HepG2 (cell line): ENCODE results near the gene S100A8. TPM values are rescaled to one million over a fixed set of nuclear protein-coding genes. Genes with fewer than 3 reads are reported as not detected.

ENCODE experiments used
- ATAC-seq: fragments of 200-7000 bp; cut with Tn5 transposase; 3 replicates; pipeline ENCODE4 v1.9.1; 2020; ENCODE audit warnings: mild to moderate bottlenecking, moderate library complexity
- BruUV-seq: library from RNA; stranded (reverse); fragments of 400-500 nt; replicated peaks from 2 replicates; lab custom pipeline; 2021; lab: Mats Ljungman, UMichigan
- CTCF ChIA-PET: fragments of 300-600 bp; formaldehyde crosslinking; extraction: SDS; loops from one replicate; lab custom pipeline; 2021; ENCODE audit warnings: low total read pairs, inconsistent platforms, low intra/inter-chr PET ratio; lab: Yijun Ruan, JAX
- POLR2A ChIA-PET: fragments of 350-600 bp; sonication (Branson Sonifier 250); formaldehyde crosslinking; loops from one replicate; lab custom pipeline; 2020; ENCODE audit warnings: antibody characterized with exemption, inconsistent platforms; lab: Yijun Ruan, JAX
- DNase-seq: peaks from one replicate; pipeline ENCODE4 v3.0.0-alpha.2; 2015; ENCODE audit warnings: low spot score
- FAIRE-seq: peaks from 3 replicates; lab custom pipeline; 2011; peaks lifted over from hg19 to GRCh38; lab: Jason Lieb, UNC
- H2AFZ ChIP-seq: one replicate; pipeline ENCODE4 v1.6.1; 2011; ENCODE audit warnings: low read length, inconsistent platforms
- H3K27ac ChIP-seq: fragments of 300-600 bp; 3 replicates; pipeline ENCODE4 v1.8.0; 2011; ENCODE audit warnings: mixed run types, mild to moderate bottlenecking, mixed read lengths, low read length, inconsistent platforms; ENCODE audit not compliant: insufficient read depth; ENCODE audit errors: extremely low read length
- H3K27me3 ChIP-seq, 2 experiments: fragments of 200-600 bp in 1 of 2; 2 replicates in 1 of 2; 3 replicates in 1 of 2; pipeline versions ENCODE4 v1.6.0 to v1.8.0; 2011; ENCODE audit warnings: low read length in 2 of 2, mild to moderate bottlenecking in 2 of 2, moderate library complexity in 2 of 2, inconsistent platforms in 1 of 2; ENCODE audit not compliant: insufficient read depth in 2 of 2, control insufficient read depth in 1 of 2
- H3K36me3 ChIP-seq, 2 experiments: fragments of 200-600 bp in 1 of 2; replicated peaks in 1 of 2; 2 replicates in 1 of 2; 3 replicates in 1 of 2; pipeline versions ENCODE4 v1.5.1 to v1.8.0; 2011; ENCODE audit warnings: low read length in 2 of 2, inconsistent platforms in 1 of 2; ENCODE audit not compliant: insufficient read depth in 2 of 2, control insufficient read depth in 1 of 2
- H3K4me1 ChIP-seq: 2 replicates; pipeline ENCODE4 v1.5.1; 2012; ENCODE audit warnings: low read length, inconsistent platforms; ENCODE audit not compliant: insufficient read depth
- H3K4me2 ChIP-seq: 2 replicates; pipeline ENCODE4 v1.6.0; 2011; ENCODE audit warnings: low read depth, low read length, inconsistent platforms
- H3K4me3 ChIP-seq, 3 experiments: fragments of 200-600 bp in 1 of 3; sonication (generic), shearing (Covaris generic) in 1 of 3; replicated peaks in 1 of 3; 2 replicates each; pipeline ENCODE4 v1.5.1; 2011 to 2016; ENCODE audit warnings: low read length in 3 of 3, inconsistent platforms in 2 of 3, low read depth in 2 of 3, mild to moderate bottlenecking in 2 of 3, control low read depth in 1 of 3, mixed read lengths in 1 of 3; ENCODE audit not compliant: insufficient read depth in 1 of 3
- H3K79me2 ChIP-seq: one replicate; pipeline ENCODE4 v1.6.1; 2011; ENCODE audit warnings: low read length, inconsistent platforms; ENCODE audit not compliant: insufficient read depth
- H3K9ac ChIP-seq: 2 replicates; pipeline ENCODE4 v1.6.0; 2011; ENCODE audit warnings: mild to moderate bottlenecking, low read depth, low read length, inconsistent platforms; ENCODE audit not compliant: insufficient read depth
- H3K9me3 ChIP-seq: 2 replicates; pipeline ENCODE4 v1.5.1; 2012; ENCODE audit warnings: mild to moderate bottlenecking, low read length
- H4K20me1 ChIP-seq: 2 replicates; pipeline ENCODE4 v1.6.0; 2011; ENCODE audit warnings: inconsistent platforms, mild to moderate bottlenecking, low read length, moderate library complexity; ENCODE audit not compliant: insufficient read depth
- CTCF ChIP-seq: sonication (generic); formaldehyde crosslinking; IDR thresholded peaks from 2 replicates; pipeline ENCODE4 v1.5.0; 2020; ENCODE audit warnings: mild to moderate bottlenecking, missing genetic modification reagents, moderate library complexity
- FOXP1 ChIP-seq, 2 experiments: fragments of 450-650 bp in 1 of 2; IDR thresholded peaks; 2 replicates each; pipeline ENCODE4 v1.6.1; 2017 to 2018; ENCODE audit warnings: antibody characterized with exemption in 1 of 2
- ISX ChIP-seq: sonication (generic); formaldehyde crosslinking; conservative IDR thresholded peaks from 2 replicates; pipeline ENCODE4 v1.5.0; 2020; ENCODE audit warnings: missing genetic modification reagents
- MIER2 ChIP-seq: IDR thresholded peaks from 2 replicates; pipeline ENCODE4 v1.6.1; 2016; ENCODE audit warnings: missing biosample characterization, missing genetic modification reagents
- STAG1 ChIP-seq: sonication (generic); formaldehyde crosslinking; IDR thresholded peaks from 2 replicates; pipeline ENCODE4 v1.4.0; 2020; ENCODE audit warnings: missing genetic modification reagents
- ZNF484 ChIP-seq: sonication (generic); formaldehyde crosslinking; IDR thresholded peaks from 2 replicates; pipeline ENCODE4 v1.5.1; 2020; ENCODE audit warnings: mild to moderate bottlenecking, low read depth, missing genetic modification reagents, borderline replicate concordance
- ZNF768 ChIP-seq: sonication (generic); formaldehyde crosslinking; IDR thresholded peaks from 2 replicates; pipeline ENCODE4 v1.4.0; 2020; ENCODE audit warnings: missing genetic modification reagents
- WGBS: methylation state at CpG from one replicate; pipeline ENCODE4 v1.1.6; 2017; ENCODE audit warnings: low lambda C conversion rate; 5-methylcytosine and 5-hydroxymethylcytosine counted together
- in situ Hi-C: cut with HindIII; loops from 2 replicates; pipeline ENCODE4 v1.10.0; 2017; ENCODE audit warnings: low pct_unique_long_range_greater_than_20kb; ENCODE audit not compliant: extremely low pct_ligation_motif_present
- intact Hi-C: fragments of 100-400 bp; cut with micrococcal nuclease; formaldehyde crosslinking; loops from one replicate; pipeline ENCODE4 v1.10.0; 2022; ENCODE audit not compliant: unreplicated experiment
- polyA plus RNA-seq, 8 experiments: library from polyadenylated mRNA; depleted of rRNA in 3 of 8; stranded (reverse) in 7 of 8; unstranded in 1 of 8; fragments of >200 nt; fragmentation: Illumina TruSeq in 4 of 8; extraction: Trizol in 4 of 8; gene quantifications; 2 replicates each; pipeline versions ENCODE4 v1.2.1 to v1.2.3, GENCODE V29; 2011 to 2016; ENCODE audit warnings: low read depth in 4 of 8, missing spikeins in 1 of 8, mixed read lengths in 1 of 8; ENCODE audit not compliant: insufficient read depth in 1 of 8
- total RNA-seq, 5 experiments: library from RNA; depleted of rRNA; stranded (reverse); fragments of >200 nt; fragmentation: Illumina TruSeq; extraction: Trizol; gene quantifications; 2 replicates each; pipeline ENCODE4 v1.2.3, GENCODE V29; 2016; ENCODE audit warnings: low read depth in 1 of 5
- TF ChIP-seq, protein P1 (sequence below): sonication (generic); formaldehyde crosslinking; IDR thresholded peaks from 2 replicates; pipeline ENCODE4 v1.8.1; 2023; ENCODE audit warnings: mild to moderate bottlenecking, missing genetic modification reagents, borderline replicate concordance

Gene S100A8
- total and polyA plus RNA-seq, 2 of the 13 experiments (the other 11 are each of a cell fraction or from before 2014, with no cell fraction given): not detected

GRCh38 chr1:153356392-153357075 is 34.3 kb downstream of the S100A8 start:
- DNase-seq: no peak
- H2AFZ ChIP-seq: no peak overlapping the region
- FAIRE-seq: no peak
- peaks cover 5% of the 10 kb centered on the region for H4K20me1 ChIP-seq
- no TSS peak for BruUV-seq
- H3K9ac ChIP-seq: no peak overlapping the region
- H3K27ac ChIP-seq: no peak overlapping the region
- H3K36me3 ChIP-seq: no peaks in the 10 kb centered on the region
- CTCF ChIA-PET: interaction anchor here (2.0 kb wide), 1 partner anchor 138 kb away, joined by 8 read pairs; no protein-coding TSS in a partner anchor
- no peak for TF ChIP-seq MIER2 (CRISPR knock-in tag)
- TF ChIP-seq, protein P1, sequence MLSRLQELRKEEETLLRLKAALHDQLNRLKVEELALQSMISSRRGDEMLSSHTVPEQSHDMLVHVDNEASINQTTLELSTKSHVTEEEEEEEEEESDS (CRISPR knock-in tag): no peak
- in situ Hi-C loops (no loop called here), intact Hi-C loops (no loop called here)
- H3K79me2 ChIP-seq: no peaks in the 10 kb centered on the region
- WGBS: 32% methylated on average over 8 of the region's 8 CpGs
- H3K9me3 ChIP-seq: no peaks in the 10 kb centered on the region
- ATAC-seq: no peak
- no peak overlapping the region for H3K4me3 ChIP-seq
- no peak overlapping the region for H3K4me2 ChIP-seq
- H3K4me1 ChIP-seq: 0 out of 2 replicates have a peak, but pooled peaks cover 5% of the 10 kb centered on the region
- H3K27me3 ChIP-seq: no peaks in the 10 kb centered on the region; a peak in 1 of 5 replicates
- POLR2A ChIA-PET: no interaction called here

- peak; percentile 27 for DNase-seq
These were observed 35.3 kb downstream of the S100A8 start for GRCh38 chr1:153355445-153356071.

More at GRCh38 chr1:153355445-153356071, 35.3 kb downstream of the S100A8 start:
- Histone ChIP-seq H3K9ac (no peak overlapping the region), H3K79me2 (no peaks in the 10 kb centered on the region), H2AFZ (no peak overlapping the region), H3K27ac (no peak overlapping the region), H3K4me3 (no peak overlapping the region), H3K36me3 (no peaks in the 10 kb centered on the region), H3K4me1 (0 out of 2 replicates have a peak, but pooled peaks cover 5% of the 10 kb centered on the region), H4K20me1 (peaks cover 5% of the 10 kb centered on the region), H3K4me2 (no peak overlapping the region), H3K9me3 (no peaks in the 10 kb centered on the region), H3K27me3 (no peaks in the 10 kb centered on the region; a peak in 2 of 5 replicates)
- intact Hi-C loops: no loop called here
- no peak for FAIRE-seq
- in situ Hi-C loops: no loop called here
- ATAC-seq: peak; percentile 84
- ChIA-PET POLR2A (no interaction called here), CTCF (interaction anchor here (2.0 kb wide), 1 partner anchor 139 kb away, joined by 8 read pairs; no protein-coding TSS in a partner anchor)
- WGBS: 15% methylated on average over 6 of the region's 10 CpGs
- no TSS peak for BruUV-seq
- TF ChIP-seq CTCF (CRISPR knock-in tag) (peak; percentile 81), ISX (no peak), FOXP1 (IDR thresholded peaks at IDR 0.05) (no peak), FOXP1 (CRISPR knock-in tag; IDR thresholded peaks at IDR 0.05) (no peak), ZNF484 (CRISPR knock-in tag) (peak; percentile 98), STAG1 (peak; percentile 67), ZNF768 (CRISPR knock-in tag) (0 out of 2 replicates have a peak, but pooled peaks have one; percentile 24)
